DMS53 treated with DMSO at 0.1 percent for 48 hours (cell line): Measurements from ENCODE around the gene CD38.
"Not testable (repeated sequence)": the region's sequence is repeated elsewhere in the genome, so short reads cannot be mapped to it uniquely, and the experiment has no call there.

Experiments
- DNase-seq: peaks from one replicate; lab custom pipeline; 2025; ENCODE audit not compliant: unreplicated experiment; lab: John Stamatoyannopoulos, UW

The CD38 gene

GRCh38 chr4:15861198-15861597 is 83.1 kb downstream of the CD38 start:
- DNase-seq, result not testable (repeated sequence)

GRCh38 chr4:15864651-15865566 is 86.8 kb downstream of the CD38 start:
- no peak for DNase-seq

GRCh38 chr4:15868111-15868510 is 90.0 kb downstream of the CD38 start:
- no peak for DNase-seq

GRCh38 chr4:15868826-15869413 is 90.8 kb downstream of the CD38 start:
- DNase-seq, result no peak

GRCh38 chr4:15870079-15870478 is 92.0 kb downstream of the CD38 start:
- DNase-seq, result no peak

- no peak for DNase-seq
These were observed 93.0 kb downstream of the CD38 start for GRCh38 chr4:15870921-15871664.

- DNase-seq, result no peak
These were observed 95.0 kb downstream of the CD38 start for GRCh38 chr4:15873117-15873516.

- no peak for DNase-seq
These were observed 96.5 kb downstream of the CD38 start for GRCh38 chr4:15874671-15875070.

- no peak for DNase-seq
These were observed 97.7 kb downstream of the CD38 start for GRCh38 chr4:15875663-15876460.

GRCh38 chr4:15878011-15878410 is 99.9 kb downstream of the CD38 start:
- DNase-seq, result no peak

- DNase-seq, result no peak
These were observed 103.7 kb downstream of the CD38 start for GRCh38 chr4:15881820-15882219.

GRCh38 chr4:15882675-15883086 is 104.6 kb downstream of the CD38 start:
- DNase-seq, result peak; percentile 85

- DNase-seq, result no peak
These were observed 105.6 kb downstream of the CD38 start for GRCh38 chr4:15883610-15884243.

- DNase-seq, result no peak
These were observed 106.5 kb downstream of the CD38 start for GRCh38 chr4:15884666-15885065.

GRCh38 chr4:15885422-15885821 is 107.3 kb downstream of the CD38 start:
- DNase-seq, result no peak

GRCh38 chr4:15888515-15888914 is 110.4 kb downstream of the CD38 start:
- DNase-seq, result no peak

GRCh38 chr4:15890246-15890829 is 112.2 kb downstream of the CD38 start:
- no peak for DNase-seq

GRCh38 chr4:15891312-15891711 is 113.2 kb downstream of the CD38 start:
- no peak for DNase-seq

- peak; percentile 22 for DNase-seq
These were observed 115.8 kb downstream of the CD38 start for GRCh38 chr4:15893962-15894361.

GRCh38 chr4:15894393-15894792 is 116.3 kb downstream of the CD38 start:
- DNase-seq, result no peak
